ENCODE measurements around the gene KIAA1671. TPM values are rescaled to one million over a fixed set of nuclear protein-coding genes. Genes with fewer than 3 reads are reported as not detected.

KIAA1671 gene
- total and polyA plus RNA-seq, 2 of the 4 experiments (the other 2 are of a cell fraction) = 0.02 TPM; not detected in 1

- no CpG with 5 or more reads among the region's 9 CpGs for WGBS, 2 experiments (ENCODE audit: extremely low coverage in 2 of 2, insufficient read length in 1 of 2)
- ATAC-seq (ENCODE audit: low read depth) = no peak; the same call in 1 of the 2 replicates
- H2AFZ ChIP-seq (replicated peaks; ENCODE audit: low read length, poor library complexity) = no peak overlapping the region
- H3K27ac ChIP-seq (ENCODE audit: insufficient read depth, low read length) = no peak overlapping the region
- peak; percentile 10 for DNase-seq
- H4K8ac ChIP-seq (ENCODE audit: low read depth in 2 of 2, low read length in 2 of 2) = no peak overlapping the region
- no peak overlapping the region for H3K9ac ChIP-seq (ENCODE audit: low read depth, low read length)
- no TSS peak for BruUV-seq (replicated peaks)
- H3K36me3 ChIP-seq (ENCODE audit: control insufficient read depth, insufficient read depth, low read length) = no peaks in the 10 kb centered on the region
- intact Hi-C loops (cut with micrococcal nuclease) (no loop called here), dilution Hi-C loops (cut with HindIII; ENCODE audit: low sequenced_read_pairs, unreplicated experiment) (no loop called here), in situ Hi-C loops (cut with MboI; ENCODE audit: low sequenced_read_pairs) (no loop called here)
- H3K9me1 ChIP-seq (ENCODE audit: insufficient read depth, low read length) = no peaks in the 10 kb centered on the region
- H2BK20ac ChIP-seq (ENCODE audit: low read depth, low read length) = no peak overlapping the region
- no peak overlapping the region for H2BK5ac ChIP-seq (ENCODE audit: low read depth, low read length, poor library complexity, severe bottlenecking)
- no peak overlapping the region for H3K56ac ChIP-seq (ENCODE audit: extremely low read depth, insufficient read depth, low read length)
- H2AK9ac ChIP-seq (replicated peaks; ENCODE audit: low read depth, low read length, poor library complexity) = no peak overlapping the region
- TF ChIP-seq NFE2L2 (IDR thresholded peaks at IDR 0.05; ENCODE audit: low read depth, low read length) = no peak
- TF ChIP-seq POLR2A (IDR thresholded peaks at IDR 0.05; ENCODE audit: low read depth, low read length) = no peak
- TF ChIP-seq CHD1 (IDR thresholded peaks at IDR 0.05; ENCODE audit: low read depth, low read length) = no peak
- no peak for TF ChIP-seq RFX5 (IDR thresholded peaks at IDR 0.05; ENCODE audit: low read depth, low read length)
- TF ChIP-seq CEBPB (IDR thresholded peaks at IDR 0.05; ENCODE audit: low read depth, low read length) = no peak
- no peak for TF ChIP-seq SMC3 (IDR thresholded peaks at IDR 0.05; ENCODE audit: low read depth, low read length)
- TF ChIP-seq MAFK (IDR thresholded peaks at IDR 0.05; ENCODE audit: low read depth, low read length) = no peak
- TF ChIP-seq RCOR1 (IDR thresholded peaks at IDR 0.05; ENCODE audit: insufficient replicate concordance, low read length) = no peak
- TF ChIP-seq FOS (IDR thresholded peaks at IDR 0.05; ENCODE audit: low read depth, low read length) = no peak
- no peak overlapping the region for H4K5ac ChIP-seq (ENCODE audit: low read depth, low read length)
- H3K23ac ChIP-seq (ENCODE audit: low read depth, low read length) = no peak overlapping the region
- no peak overlapping the region for H2BK15ac ChIP-seq (ENCODE audit: low read depth, low read length)
- no peak overlapping the region for H2BK120ac ChIP-seq (ENCODE audit: low read depth, low read length)
- ChIA-PET CTCF (no interaction called here), POLR2A (ENCODE audit: unreplicated experiment) (no interaction called here)
- no peak overlapping the region for H4K91ac ChIP-seq (ENCODE audit: insufficient read depth, low read depth, low read length)
- H3K4me3 ChIP-seq (ENCODE audit: insufficient read depth, low read depth, low read length) = no peak overlapping the region
- H3K4me1 ChIP-seq (ENCODE audit: control insufficient read depth, insufficient read depth, low read length) = no peaks in the 10 kb centered on the region
- H3K79me1 ChIP-seq (ENCODE audit: low read depth in 1 of 2, low read length in 2 of 2) = no peaks in the 10 kb centered on the region
- no peak overlapping the region for H2AK5ac ChIP-seq (ENCODE audit: low read depth, low read length)
- H3K4ac ChIP-seq (ENCODE audit: low read depth, low read length) = no peak overlapping the region
- H3K27me3 ChIP-seq (ENCODE audit: control insufficient read depth, insufficient read depth, low read length) = peaks cover 3% of the 10 kb centered on the region; the same call in 1 of the 2 replicates
- H3K14ac ChIP-seq (replicated peaks; ENCODE audit: low read depth, low read length) = no peak overlapping the region
- H3K9me3 ChIP-seq (ENCODE audit: control insufficient read depth, insufficient read depth, low read length) = no peaks in the 10 kb centered on the region
- no peak overlapping the region for H3K4me2 ChIP-seq (ENCODE audit: low read depth, low read length)
- no peaks in the 10 kb centered on the region for H4K20me1 ChIP-seq (ENCODE audit: insufficient read depth, low read length)
- H3K18ac ChIP-seq (ENCODE audit: low read depth, low read length) = no peak overlapping the region
Measured at GRCh38 chr22:24985826-24986214, 33.3 kb downstream of the KIAA1671 start.
